ENCODE data around the gene LRP2. TPM values are rescaled to one million over a fixed set of nuclear protein-coding genes. Genes with fewer than 3 reads are reported as not detected.

The LRP2 gene
- total RNA-seq, 1 donor from 2014 or later = 1.00 TPM

DNA sequence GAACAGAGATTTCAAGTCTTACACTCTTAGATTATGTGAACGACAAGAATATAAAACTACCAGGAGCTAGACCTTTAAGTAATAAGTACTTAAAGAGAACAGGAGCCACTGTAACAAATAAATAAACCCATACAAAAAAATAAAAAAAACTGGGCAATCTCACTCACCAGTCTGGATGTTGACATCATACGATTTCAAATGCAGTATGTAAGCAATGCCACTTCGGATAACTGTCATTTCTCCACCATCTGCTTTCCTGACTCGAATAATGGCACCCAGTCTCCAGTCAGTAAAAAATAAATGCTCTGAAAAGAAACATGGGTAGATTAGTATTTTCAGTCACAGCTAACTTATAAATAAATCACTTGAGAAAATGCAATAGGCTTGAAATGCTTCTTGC is 115.1 kb downstream of the LRP2 start:
- no peak overlapping the region for H3K4me3 ChIP-seq (ENCODE audit: insufficient read depth, low read depth, low read length)
- no peak for TF ChIP-seq EZH2 (IDR thresholded peaks at IDR 0.05; ENCODE audit: insufficient read depth, low read length)
- TF ChIP-seq, protein P1, sequence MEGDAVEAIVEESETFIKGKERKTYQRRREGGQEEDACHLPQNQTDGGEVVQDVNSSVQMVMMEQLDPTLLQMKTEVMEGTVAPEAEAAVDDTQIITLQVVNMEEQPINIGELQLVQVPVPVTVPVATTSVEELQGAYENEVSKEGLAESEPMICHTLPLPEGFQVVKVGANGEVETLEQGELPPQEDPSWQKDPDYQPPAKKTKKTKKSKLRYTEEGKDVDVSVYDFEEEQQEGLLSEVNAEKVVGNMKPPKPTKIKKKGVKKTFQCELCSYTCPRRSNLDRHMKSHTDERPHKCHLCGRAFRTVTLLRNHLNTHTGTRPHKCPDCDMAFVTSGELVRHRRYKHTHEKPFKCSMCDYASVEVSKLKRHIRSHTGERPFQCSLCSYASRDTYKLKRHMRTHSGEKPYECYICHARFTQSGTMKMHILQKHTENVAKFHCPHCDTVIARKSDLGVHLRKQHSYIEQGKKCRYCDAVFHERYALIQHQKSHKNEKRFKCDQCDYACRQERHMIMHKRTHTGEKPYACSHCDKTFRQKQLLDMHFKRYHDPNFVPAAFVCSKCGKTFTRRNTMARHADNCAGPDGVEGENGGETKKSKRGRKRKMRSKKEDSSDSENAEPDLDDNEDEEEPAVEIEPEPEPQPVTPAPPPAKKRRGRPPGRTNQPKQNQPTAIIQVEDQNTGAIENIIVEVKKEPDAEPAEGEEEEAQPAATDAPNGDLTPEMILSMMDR (IDR thresholded peaks at IDR 0.05; ENCODE audit: insufficient read depth, low read depth, low read length) = no peak
- no peaks in the 10 kb centered on the region for H4K20me1 ChIP-seq (ENCODE audit: insufficient read depth, low read length)
- FAIRE-seq (no peak), DNase-seq (ENCODE audit: low read depth) (no peak)
- H3K27me3 ChIP-seq (ENCODE audit: insufficient read depth, low read length) = no peaks in the 10 kb centered on the region
- H3K9me3 Mint-ChIP-seq (ENCODE audit: unreplicated experiment) = no peaks in the 10 kb centered on the region
- H3K9me3 ChIP-seq (ENCODE audit: insufficient read depth, low read depth, low read length) = no peaks in the 10 kb centered on the region
- no peak overlapping the region for H3K4me2 ChIP-seq (ENCODE audit: low read length)
- H3K27ac ChIP-seq (ENCODE audit: low read depth, low read length) = no peak overlapping the region
- H3K4me3 Mint-ChIP-seq (ENCODE audit: unreplicated experiment) = no peak overlapping the region
- no peak overlapping the region for H2AFZ ChIP-seq (ENCODE audit: low read depth, low read length)
- H3K27ac Mint-ChIP-seq (ENCODE audit: unreplicated experiment) = no peak overlapping the region
- H3K79me2 ChIP-seq (ENCODE audit: insufficient read depth, low read length) = no peaks in the 10 kb centered on the region
- no peaks in the 10 kb centered on the region for H3K27me3 Mint-ChIP-seq (ENCODE audit: low read depth, unreplicated experiment)
- H3K4me1 Mint-ChIP-seq (ENCODE audit: low read depth, unreplicated experiment) = no peaks in the 10 kb centered on the region
- H3K36me3 Mint-ChIP-seq (ENCODE audit: low read depth, unreplicated experiment) = no peaks in the 10 kb centered on the region
- no peak overlapping the region for H3K9ac ChIP-seq (ENCODE audit: low read length)
- H3K36me3 ChIP-seq (ENCODE audit: insufficient read depth, low read length) = no peaks in the 10 kb centered on the region
- no peaks in the 10 kb centered on the region for H3K4me1 ChIP-seq (ENCODE audit: insufficient read depth, low read length)

DNA sequence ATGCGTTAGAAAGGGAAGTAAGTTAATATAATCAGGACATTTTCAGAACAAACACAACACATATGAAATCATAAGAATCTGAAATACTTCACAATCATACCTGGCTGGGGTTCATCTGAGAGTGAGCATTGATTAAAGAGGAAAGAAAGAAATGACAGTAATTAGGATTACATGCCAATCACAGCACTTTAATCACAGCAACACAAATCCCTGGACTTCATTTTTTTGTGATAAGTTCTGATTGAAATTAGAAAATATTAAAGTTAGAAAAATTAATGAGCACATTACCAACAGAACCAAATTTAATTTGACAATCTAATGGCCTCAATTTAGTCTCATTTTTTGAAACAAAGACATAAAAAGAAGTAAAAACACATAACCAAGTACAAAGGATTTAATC is 121.9 kb downstream of the LRP2 start:
- Mint-ChIP-seq H3K4me3 (ENCODE audit: unreplicated experiment) (no peak overlapping the region), H3K27ac (ENCODE audit: unreplicated experiment) (no peak overlapping the region), H3K36me3 (ENCODE audit: low read depth, unreplicated experiment) (no peaks in the 10 kb centered on the region), H3K27me3 (ENCODE audit: low read depth, unreplicated experiment) (peaks cover 3% of the 10 kb centered on the region), H3K9me3 (ENCODE audit: unreplicated experiment) (no peaks in the 10 kb centered on the region), H3K4me1 (ENCODE audit: low read depth, unreplicated experiment) (no peaks in the 10 kb centered on the region)
- Histone ChIP-seq H3K27me3 (ENCODE audit: insufficient read depth, low read length) (no peaks in the 10 kb centered on the region), H3K4me3 (ENCODE audit: insufficient read depth, low read depth, low read length) (no peak overlapping the region), H3K4me1 (ENCODE audit: insufficient read depth, low read length) (no peaks in the 10 kb centered on the region), H3K36me3 (ENCODE audit: insufficient read depth, low read length) (no peaks in the 10 kb centered on the region), H3K4me2 (ENCODE audit: low read length) (no peak overlapping the region), H4K20me1 (ENCODE audit: insufficient read depth, low read length) (no peaks in the 10 kb centered on the region), H2AFZ (ENCODE audit: low read depth, low read length) (no peak overlapping the region), H3K27ac (ENCODE audit: low read depth, low read length) (no peak overlapping the region), H3K9ac (ENCODE audit: low read length) (no peak overlapping the region), H3K9me3 (ENCODE audit: insufficient read depth, low read depth, low read length) (no peaks in the 10 kb centered on the region), H3K79me2 (ENCODE audit: insufficient read depth, low read length) (no peaks in the 10 kb centered on the region)
- FAIRE-seq (no peak), DNase-seq (ENCODE audit: low read depth) (no peak)
- TF ChIP-seq, protein P1 (IDR thresholded peaks at IDR 0.05; ENCODE audit: insufficient read depth, low read depth, low read length) = no peak
- TF ChIP-seq EZH2 (IDR thresholded peaks at IDR 0.05; ENCODE audit: insufficient read depth, low read length) = no peak

DNA sequence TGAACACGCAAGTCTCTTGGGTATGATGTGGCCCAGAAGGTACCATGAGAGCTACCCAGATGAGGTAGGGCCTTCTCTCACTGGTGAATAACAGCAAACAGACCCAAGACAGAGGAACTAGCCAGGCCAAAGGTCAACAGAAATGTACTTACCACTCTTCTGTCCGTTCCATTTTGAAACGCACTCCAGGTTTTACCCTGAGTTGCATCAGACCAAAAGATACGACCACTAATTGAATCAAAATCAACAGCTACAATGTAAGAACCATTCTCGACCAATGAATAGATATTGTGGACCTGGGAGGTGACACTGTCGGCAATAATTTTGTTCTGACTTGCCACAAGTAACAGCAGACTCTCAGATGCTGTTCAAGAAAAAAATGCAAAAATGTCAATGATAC is 124.4 kb downstream of the LRP2 start:
- Mint-ChIP-seq H3K36me3 (ENCODE audit: low read depth, unreplicated experiment) (no peaks in the 10 kb centered on the region), H3K27ac (ENCODE audit: unreplicated experiment) (no peak overlapping the region), H3K4me1 (ENCODE audit: low read depth, unreplicated experiment) (no peaks in the 10 kb centered on the region), H3K9me3 (ENCODE audit: unreplicated experiment) (no peaks in the 10 kb centered on the region), H3K4me3 (ENCODE audit: unreplicated experiment) (no peak overlapping the region), H3K27me3 (ENCODE audit: low read depth, unreplicated experiment) (peaks cover 6% of the 10 kb centered on the region)
- Histone ChIP-seq H3K9me3 (ENCODE audit: insufficient read depth, low read depth, low read length) (no peaks in the 10 kb centered on the region), H2AFZ (ENCODE audit: low read depth, low read length) (no peak overlapping the region), H3K9ac (ENCODE audit: low read length) (no peak overlapping the region), H3K4me1 (ENCODE audit: insufficient read depth, low read length) (no peaks in the 10 kb centered on the region), H3K27ac (ENCODE audit: low read depth, low read length) (no peak overlapping the region), H3K36me3 (ENCODE audit: insufficient read depth, low read length) (no peaks in the 10 kb centered on the region), H3K4me3 (ENCODE audit: insufficient read depth, low read depth, low read length) (no peak overlapping the region), H3K4me2 (ENCODE audit: low read length) (no peak overlapping the region), H3K27me3 (ENCODE audit: insufficient read depth, low read length) (no peaks in the 10 kb centered on the region), H4K20me1 (ENCODE audit: insufficient read depth, low read length) (no peaks in the 10 kb centered on the region), H3K79me2 (ENCODE audit: insufficient read depth, low read length) (no peaks in the 10 kb centered on the region)
- FAIRE-seq = no peak
- no peak for TF ChIP-seq EZH2 (IDR thresholded peaks at IDR 0.05; ENCODE audit: insufficient read depth, low read length)
- TF ChIP-seq, protein P1 (IDR thresholded peaks at IDR 0.05; ENCODE audit: insufficient read depth, low read depth, low read length) = no peak
- DNase-seq (ENCODE audit: low read depth) = no peak

All from astrocyte (in vitro differentiated cells and primary cell).